ENCODE data around the gene LGALS12. TPM values are rescaled to one million over a fixed set of nuclear protein-coding genes. Genes with fewer than 3 reads are reported as not detected.

Gene LGALS12
- total RNA-seq, 1 donor from 2014 or later, result not detected

DNA sequence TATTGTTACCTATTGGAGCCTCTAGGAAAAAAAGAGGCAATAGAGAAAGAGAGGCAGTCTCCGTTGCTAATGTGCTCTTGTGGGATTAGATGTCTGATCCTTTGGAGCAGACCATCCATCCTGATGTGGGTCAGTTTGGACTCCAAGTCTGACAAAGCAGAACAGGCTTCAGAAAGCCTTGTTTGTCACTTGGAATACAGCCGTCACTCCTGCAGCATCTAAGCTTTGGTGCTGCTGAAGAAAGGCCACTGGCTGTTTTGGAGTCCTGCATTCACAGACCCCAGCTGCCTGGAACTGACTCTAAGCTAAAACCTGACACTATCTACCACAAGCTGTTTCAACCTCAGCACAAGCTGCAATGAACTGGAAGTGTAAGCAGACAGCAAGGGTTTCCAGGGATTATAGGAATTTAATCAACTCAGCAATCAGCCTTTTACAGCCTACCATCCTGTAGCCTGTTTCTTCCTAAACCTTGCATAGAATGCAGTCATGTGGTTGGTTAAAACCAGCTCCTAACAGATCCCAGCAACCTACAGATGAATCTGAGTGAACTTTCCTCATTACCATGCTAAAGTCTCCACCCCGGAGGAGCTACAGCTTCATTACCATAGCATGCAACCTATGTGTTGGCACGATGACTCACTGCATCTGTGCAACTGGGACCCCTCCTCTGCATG lies 27.1 kb downstream of the LGALS12 start:
- TF ChIP-seq, protein P1, sequence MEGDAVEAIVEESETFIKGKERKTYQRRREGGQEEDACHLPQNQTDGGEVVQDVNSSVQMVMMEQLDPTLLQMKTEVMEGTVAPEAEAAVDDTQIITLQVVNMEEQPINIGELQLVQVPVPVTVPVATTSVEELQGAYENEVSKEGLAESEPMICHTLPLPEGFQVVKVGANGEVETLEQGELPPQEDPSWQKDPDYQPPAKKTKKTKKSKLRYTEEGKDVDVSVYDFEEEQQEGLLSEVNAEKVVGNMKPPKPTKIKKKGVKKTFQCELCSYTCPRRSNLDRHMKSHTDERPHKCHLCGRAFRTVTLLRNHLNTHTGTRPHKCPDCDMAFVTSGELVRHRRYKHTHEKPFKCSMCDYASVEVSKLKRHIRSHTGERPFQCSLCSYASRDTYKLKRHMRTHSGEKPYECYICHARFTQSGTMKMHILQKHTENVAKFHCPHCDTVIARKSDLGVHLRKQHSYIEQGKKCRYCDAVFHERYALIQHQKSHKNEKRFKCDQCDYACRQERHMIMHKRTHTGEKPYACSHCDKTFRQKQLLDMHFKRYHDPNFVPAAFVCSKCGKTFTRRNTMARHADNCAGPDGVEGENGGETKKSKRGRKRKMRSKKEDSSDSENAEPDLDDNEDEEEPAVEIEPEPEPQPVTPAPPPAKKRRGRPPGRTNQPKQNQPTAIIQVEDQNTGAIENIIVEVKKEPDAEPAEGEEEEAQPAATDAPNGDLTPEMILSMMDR (conservative IDR thresholded peaks at IDR 0.05), result no peak
- H3K27me3 Mint-ChIP-seq (ENCODE audit: low read depth), result peaks cover 40% of the 10 kb centered on the region
- DNase-seq (ENCODE audit: low read depth, low spot score), result no peak
- H3K9me3 Mint-ChIP-seq, result no peaks in the 10 kb centered on the region
- H3K4me3 Mint-ChIP-seq, result no peak overlapping the region
- no peaks in the 10 kb centered on the region for H3K36me3 Mint-ChIP-seq (ENCODE audit: low read depth)
- peaks cover 15% of the 10 kb centered on the region for H3K4me1 Mint-ChIP-seq
- no peak overlapping the region for H3K27ac Mint-ChIP-seq (ENCODE audit: unreplicated experiment)

DNA sequence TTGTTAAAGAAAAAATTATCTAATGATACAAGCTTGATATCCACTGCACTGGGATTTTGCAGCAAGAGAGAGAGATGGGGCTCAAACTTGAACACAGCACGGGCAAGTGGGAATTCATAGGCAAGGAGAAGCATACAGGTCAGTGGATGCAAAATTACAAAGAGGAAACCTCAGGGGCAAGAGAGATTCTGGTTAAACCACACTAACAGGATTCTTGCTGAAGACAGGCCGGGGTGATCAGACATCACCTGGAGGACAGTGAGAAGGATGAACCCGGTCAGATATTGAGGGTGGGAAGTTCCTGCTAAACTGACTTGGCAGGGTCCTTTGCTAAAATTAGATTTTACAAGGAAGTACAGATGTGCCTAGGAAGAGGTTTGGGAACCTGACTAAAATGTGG lies 28.2 kb downstream of the LGALS12 start:
- Mint-ChIP-seq H3K9me3 (no peaks in the 10 kb centered on the region), H3K27ac (ENCODE audit: unreplicated experiment) (no peak overlapping the region), H3K36me3 (ENCODE audit: low read depth) (no peaks in the 10 kb centered on the region), H3K27me3 (ENCODE audit: low read depth) (peaks cover 33% of the 10 kb centered on the region), H3K4me3 (no peak overlapping the region), H3K4me1 (peaks cover 11% of the 10 kb centered on the region)
- TF ChIP-seq, protein P1 (conservative IDR thresholded peaks at IDR 0.05), result no peak
- DNase-seq (ENCODE audit: low read depth, low spot score), result no peak

DNA sequence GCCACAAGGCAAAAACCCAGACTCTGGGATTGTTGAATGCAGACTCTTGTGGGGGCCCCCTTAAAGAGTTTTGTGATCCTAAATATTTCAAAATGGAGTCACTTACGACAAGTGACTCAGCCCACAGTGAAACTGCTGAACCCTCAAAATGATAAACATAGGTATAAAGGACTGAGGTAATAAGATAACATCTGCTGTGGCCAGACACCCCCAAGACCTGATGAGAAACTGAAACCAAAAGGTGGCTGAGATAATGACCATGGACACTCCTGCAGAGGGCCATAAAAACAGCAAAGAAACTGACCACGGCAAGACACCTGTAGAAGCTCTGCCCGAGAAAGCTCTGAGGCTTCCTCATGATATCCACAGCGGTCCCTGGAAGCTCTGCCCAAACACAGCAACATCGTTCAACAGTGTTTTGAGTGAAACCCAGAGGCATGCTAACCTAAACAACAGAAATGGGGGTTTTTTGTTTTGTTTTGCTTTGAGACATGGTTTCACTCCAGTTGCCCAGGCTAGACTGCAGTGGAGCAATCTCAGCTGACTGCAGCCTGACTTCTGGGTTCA lies 29.1 kb downstream of the LGALS12 start:
- Mint-ChIP-seq H3K4me1 (peaks cover 4% of the 10 kb centered on the region), H3K36me3 (ENCODE audit: low read depth) (no peaks in the 10 kb centered on the region), H3K4me3 (no peak overlapping the region), H3K9me3 (no peaks in the 10 kb centered on the region), H3K27me3 (ENCODE audit: low read depth) (peaks cover 26% of the 10 kb centered on the region), H3K27ac (ENCODE audit: unreplicated experiment) (no peak overlapping the region)
- DNase-seq (ENCODE audit: low read depth, low spot score), result no peak
- TF ChIP-seq, protein P1 (conservative IDR thresholded peaks at IDR 0.05), result no peak

DNA sequence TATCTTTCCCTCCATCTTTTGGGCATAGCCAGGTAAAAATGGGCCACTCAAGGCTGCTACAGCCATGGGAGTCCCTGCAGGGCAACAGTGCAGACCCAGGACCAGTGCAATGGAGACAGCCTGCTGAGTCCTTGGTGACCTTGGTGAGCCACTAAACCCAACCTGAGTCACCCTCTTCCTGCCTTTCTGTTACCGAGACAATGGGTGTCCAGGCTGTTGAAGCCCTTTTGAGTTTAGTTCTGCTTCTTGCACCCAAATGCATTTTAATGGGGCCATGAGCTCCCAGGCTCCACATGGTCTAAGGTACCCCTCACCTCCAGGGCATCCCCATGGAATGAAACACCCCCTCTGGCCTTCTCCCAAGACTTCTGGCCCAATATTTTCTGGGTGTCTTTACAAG lies 29.9 kb downstream of the LGALS12 start:
- Mint-ChIP-seq H3K9me3 (no peaks in the 10 kb centered on the region), H3K27ac (ENCODE audit: unreplicated experiment) (no peak overlapping the region), H3K4me1 (no peaks in the 10 kb centered on the region), H3K27me3 (ENCODE audit: low read depth) (peaks cover 21% of the 10 kb centered on the region), H3K4me3 (no peak overlapping the region), H3K36me3 (ENCODE audit: low read depth) (no peaks in the 10 kb centered on the region)
- TF ChIP-seq, protein P1 (conservative IDR thresholded peaks at IDR 0.05), result no peak
- DNase-seq (ENCODE audit: low read depth, low spot score), result no peak

DNA sequence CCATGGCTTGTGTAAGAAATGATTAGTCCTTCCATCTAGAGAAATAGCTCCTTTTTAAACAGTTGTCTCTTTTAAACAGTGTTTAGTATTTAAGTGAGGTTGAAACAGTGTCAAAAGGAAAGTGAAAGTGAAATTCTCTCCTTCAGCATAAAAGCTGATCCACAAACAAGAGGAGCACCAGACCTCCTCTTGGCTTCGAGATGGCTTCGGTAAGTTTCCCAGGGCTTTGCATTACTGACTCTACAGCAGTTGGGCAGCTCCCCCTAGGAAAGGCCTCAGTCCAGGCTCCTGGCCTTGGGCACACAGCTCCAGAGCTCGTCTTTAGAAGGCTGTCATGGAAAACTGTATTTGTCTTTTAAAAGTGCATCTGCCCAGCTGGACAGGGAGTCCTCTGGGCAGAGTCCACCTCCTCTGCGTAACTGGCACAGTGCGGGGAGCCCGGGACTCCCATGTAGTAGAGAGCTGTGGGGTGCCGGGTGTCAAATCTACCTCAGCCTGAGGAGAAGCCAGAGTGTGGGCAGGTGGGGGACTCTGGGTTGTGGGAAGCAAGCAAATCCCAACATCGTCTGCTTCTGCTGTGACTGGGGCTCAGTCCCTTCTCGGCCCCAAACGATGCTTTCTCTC lies 30.9 kb downstream of the LGALS12 start, which contains the start of gene PLAAT4:
TSS of gene PLAAT4 (plus strand) at position 140 of the 624 bp plus-strand sequence. CDS start at position 201, 61 bp downstream.
- Mint-ChIP-seq H3K9me3 (no peaks in the 10 kb centered on the region), H3K27me3 (ENCODE audit: low read depth) (peaks cover 15% of the 10 kb centered on the region), H3K36me3 (ENCODE audit: low read depth) (no peaks in the 10 kb centered on the region), H3K4me1 (no peaks in the 10 kb centered on the region), H3K27ac (ENCODE audit: unreplicated experiment) (no peak within 1 kb of the TSS), H3K4me3 (no peak within 1 kb of the TSS)
- TF ChIP-seq, protein P1 (conservative IDR thresholded peaks at IDR 0.05), result no peak
- DNase-seq (ENCODE audit: low read depth, low spot score), result no peak

All from neural crest cell (in vitro differentiated cells).